ENCODE data around the gene TBC1D22A. TPM values are rescaled to one million over a fixed set of nuclear protein-coding genes. Genes with fewer than 3 reads are reported as not detected.
A peak's percentile ranks its signal among the peaks of the same experiment; 100 is the strongest.

TBC1D22A gene
- total and polyA plus RNA-seq, 7 experiments from 2014 or later, result 18.6 to 50.1 (median 39.3) TPM

- Mint-ChIP-seq H3K4me3 (peak overlapping the region; percentile 89 to 99 (median 92)), H3K4me1 (peaks cover 32 to 45% (median 36%) of the 10 kb centered on the region in 7 donors), H3K27ac (peak overlapping the region; percentile 82 to 95 (median 94)), H3K27me3 (no peaks in the 10 kb centered on the region), H3K9me3 (peaks cover 0 to 6% (median 0%) of the 10 kb centered on the region in 11 donors), H3K36me3 (peaks cover 0 to 13% (median 3%) of the 10 kb centered on the region in 5 donors)
- ChIA-PET POLR2A (interaction anchor here (0.7 to 15.9 kb wide), 11 partner anchors 9 to 64 kb away, joined by 3 to 255 read pairs (median 4); partner anchors contain the start of gene TBC1D22A), CTCF (interaction anchor here (0.7 to 2.4 kb wide), 10 partner anchors 9 to 66 kb away, joined by 3 to 29 read pairs (median 8); partner anchors contain the start of gene TBC1D22A)
- intact Hi-C loops (cut with micrococcal nuclease), result loop anchor here (1.0 to 10.0 kb wide), 7 partner anchors 10 to 1494 kb away; partner anchors contain the start of genes ATXN10 (in 1 of the 2) and KIAA0930 (in 1 of the 2)
- no peaks in the 10 kb centered on the region for H3K9me3 ChIP-seq (ENCODE audit: control insufficient read depth in 2 of 3, low read length in 3 of 3)
- peak overlapping the region; percentile 86 for H3K27ac ChIP-seq (ENCODE audit: low read depth, low read length)
- DNase-seq (peak in 8 of 9 donors; percentile 58 to 84 (median 78)), ATAC-seq (peak; percentile 90)
- peaks cover 37 to 38% of the 10 kb centered on the region in 2 donors for H3K4me1 ChIP-seq (ENCODE audit: control insufficient read depth in 2 of 2, insufficient read depth in 2 of 2, low read length in 2 of 2)
- peak overlapping the region; percentile 45 for H3K4me3 ChIP-seq (ENCODE audit: low read length)
- H3K27me3 ChIP-seq (ENCODE audit: control insufficient read depth in 2 of 2, insufficient read depth in 2 of 2, low read length in 2 of 2), result no peaks in the 10 kb centered on the region
- no peaks in the 10 kb centered on the region for H3K36me3 ChIP-seq (ENCODE audit: control insufficient read depth in 2 of 3, insufficient read depth in 3 of 3, low read length in 3 of 3)
Observed at GRCh38 chr22:46739094-46739870, 23.2 kb upstream of the TBC1D22A start.

- peak overlapping the region in 7 of 9 donors; percentile 44 to 94 (median 86) for H3K27ac Mint-ChIP-seq
- peak overlapping the region in 2 of 10 donors; percentile 10 to 38 for H3K4me3 Mint-ChIP-seq
- peaks cover 16 to 27% (median 23%) of the 10 kb centered on the region in 7 donors for H3K4me1 Mint-ChIP-seq
- intact Hi-C loops (cut with micrococcal nuclease), result no loop called here
- CTCF ChIA-PET, result interaction anchor here (0.6 to 2.0 kb wide), 3 partner anchors 17 to 61 kb away, joined by 3 to 9 read pairs (median 7); no protein-coding TSS in a partner anchor
- H3K36me3 ChIP-seq (ENCODE audit: control insufficient read depth in 2 of 3, insufficient read depth in 3 of 3, low read length in 3 of 3), result no peaks in the 10 kb centered on the region
- H3K27ac ChIP-seq (ENCODE audit: low read depth, low read length), result no peak overlapping the region
- peaks cover 0 to 2% (median 0%) of the 10 kb centered on the region in 5 donors for H3K27me3 Mint-ChIP-seq
- H3K27me3 ChIP-seq (ENCODE audit: control insufficient read depth in 2 of 2, insufficient read depth in 2 of 2, low read length in 2 of 2), result no peaks in the 10 kb centered on the region
- H3K4me1 ChIP-seq (ENCODE audit: control insufficient read depth in 2 of 2, insufficient read depth in 2 of 2, low read length in 2 of 2), result peaks cover 19% of the 10 kb centered on the region in 2 donors
- DNase-seq (no peak), ATAC-seq (no peak)
- H3K9me3 Mint-ChIP-seq, result peaks cover 0 to 6% (median 0%) of the 10 kb centered on the region in 11 donors
- H3K36me3 Mint-ChIP-seq, result peaks cover 0 to 7% (median 0%) of the 10 kb centered on the region in 5 donors
- no peak overlapping the region for H3K4me3 ChIP-seq (ENCODE audit: low read length)
- POLR2A ChIA-PET, result interaction anchor here (0.9 to 15.9 kb wide), 4 partner anchors 8 to 42 kb away, joined by 3 to 255 read pairs (median 24); partner anchors contain the start of gene TBC1D22A
- no peaks in the 10 kb centered on the region for H3K9me3 ChIP-seq (ENCODE audit: control insufficient read depth in 2 of 3, low read length in 3 of 3)
Observed at GRCh38 chr22:46740910-46741780, 21.3 kb upstream of the TBC1D22A start.

GRCh38 chr22:46741974-46742519 lies 20.4 kb upstream of the TBC1D22A start:
- no peak for DNase-seq

GRCh38 chr22:46742576-46743221 lies 19.8 kb upstream of the TBC1D22A start:
- DNase-seq (no peak), ATAC-seq (no peak)
- H3K27me3 Mint-ChIP-seq, result peaks cover 0 to 3% (median 0%) of the 10 kb centered on the region in 5 donors
- ChIA-PET POLR2A (interaction anchor here (0.9 to 15.9 kb wide), 2 partner anchors 13 to 18 kb away, joined by 4 to 255 read pairs; partner anchors contain the start of gene TBC1D22A), CTCF (interaction anchor here (2.0 kb wide), 2 partner anchors 15 to 60 kb away, joined by 7 to 9 read pairs; no protein-coding TSS in a partner anchor)
- peaks cover 7 to 18% (median 14%) of the 10 kb centered on the region in 7 donors for H3K4me1 Mint-ChIP-seq
- H3K9me3 Mint-ChIP-seq, result peaks cover 0 to 6% (median 0%) of the 10 kb centered on the region in 11 donors
- H3K36me3 ChIP-seq (ENCODE audit: control insufficient read depth in 2 of 3, insufficient read depth in 3 of 3, low read length in 3 of 3), result no peaks in the 10 kb centered on the region
- no peak overlapping the region for H3K4me3 ChIP-seq (ENCODE audit: low read length)
- intact Hi-C loops (cut with micrococcal nuclease), result no loop called here
- H3K27ac ChIP-seq (ENCODE audit: low read depth, low read length), result no peak overlapping the region
- H3K4me3 Mint-ChIP-seq, result no peak overlapping the region
- no peaks in the 10 kb centered on the region for H3K36me3 Mint-ChIP-seq
- H3K27ac Mint-ChIP-seq, result peak overlapping the region in 2 of 9 donors; percentile 28 to 51
- no peaks in the 10 kb centered on the region for H3K9me3 ChIP-seq (ENCODE audit: control insufficient read depth in 2 of 3, low read length in 3 of 3)
- no peaks in the 10 kb centered on the region for H3K27me3 ChIP-seq (ENCODE audit: control insufficient read depth in 2 of 2, insufficient read depth in 2 of 2, low read length in 2 of 2)
- peaks cover 10 to 11% of the 10 kb centered on the region in 2 donors for H3K4me1 ChIP-seq (ENCODE audit: control insufficient read depth in 2 of 2, insufficient read depth in 2 of 2, low read length in 2 of 2)

More at GRCh38 chr22:46741974-46742519, 20.4 kb upstream of the TBC1D22A start:
- no peak for ATAC-seq
- Histone ChIP-seq H3K27ac (ENCODE audit: low read depth, low read length) (no peak overlapping the region), H3K27me3 (ENCODE audit: control insufficient read depth in 2 of 2, insufficient read depth in 2 of 2, low read length in 2 of 2) (no peaks in the 10 kb centered on the region), H3K9me3 (ENCODE audit: control insufficient read depth in 2 of 3, low read length in 3 of 3) (no peaks in the 10 kb centered on the region), H3K4me1 (ENCODE audit: control insufficient read depth in 2 of 2, insufficient read depth in 2 of 2, low read length in 2 of 2) (peaks cover 10 to 11% of the 10 kb centered on the region in 2 donors), H3K4me3 (ENCODE audit: low read length) (no peak overlapping the region), H3K36me3 (ENCODE audit: control insufficient read depth in 2 of 3, insufficient read depth in 3 of 3, low read length in 3 of 3) (no peaks in the 10 kb centered on the region)
- intact Hi-C loops (cut with micrococcal nuclease), result no loop called here
- H3K27me3 Mint-ChIP-seq, result peaks cover 0 to 3% (median 0%) of the 10 kb centered on the region in 5 donors
- H3K9me3 Mint-ChIP-seq, result peaks cover 0 to 6% (median 0%) of the 10 kb centered on the region in 11 donors
- POLR2A ChIA-PET, result interaction anchor here (0.9 to 15.9 kb wide), 3 partner anchors 7 to 43 kb away, joined by 6 to 255 read pairs (median 43); partner anchors contain the start of gene TBC1D22A
- CTCF ChIA-PET, result interaction anchor here (2.0 kb wide), 2 partner anchors 16 to 61 kb away, joined by 7 to 9 read pairs; no protein-coding TSS in a partner anchor
- H3K36me3 Mint-ChIP-seq, result peaks cover 0 to 2% (median 0%) of the 10 kb centered on the region in 5 donors
- peak overlapping the region in 5 of 9 donors; percentile 21 to 93 (median 72) for H3K27ac Mint-ChIP-seq
- H3K4me3 Mint-ChIP-seq, result no peak overlapping the region
- peaks cover 10 to 23% (median 18%) of the 10 kb centered on the region in 7 donors for H3K4me1 Mint-ChIP-seq

- peaks cover 16 to 17% of the 10 kb centered on the region in 2 donors for H3K4me1 ChIP-seq (ENCODE audit: control insufficient read depth in 2 of 2, insufficient read depth in 2 of 2, low read length in 2 of 2)
- H3K27me3 ChIP-seq (ENCODE audit: control insufficient read depth in 2 of 2, insufficient read depth in 2 of 2, low read length in 2 of 2), result no peaks in the 10 kb centered on the region
- DNase-seq, result no peak
- Mint-ChIP-seq H3K27ac (peak overlapping the region in 2 of 9 donors; percentile 11 to 75), H3K9me3 (peaks cover 0 to 6% (median 0%) of the 10 kb centered on the region in 11 donors), H3K4me1 (peaks cover 9 to 21% (median 17%) of the 10 kb centered on the region in 7 donors), H3K4me3 (no peak overlapping the region), H3K36me3 (no peaks in the 10 kb centered on the region), H3K27me3 (peaks cover 0 to 3% (median 0%) of the 10 kb centered on the region in 5 donors)
- H3K27ac ChIP-seq (ENCODE audit: low read depth, low read length), result no peak overlapping the region
- no peak for ATAC-seq
- H3K4me3 ChIP-seq (ENCODE audit: low read length), result no peak overlapping the region
- ChIA-PET POLR2A (interaction anchor here (15.9 kb wide), 1 partner anchor 16 kb away, joined by 255 read pairs; the partner anchor contains the start of gene TBC1D22A), CTCF (no interaction called here)
- intact Hi-C loops (cut with micrococcal nuclease), result no loop called here
- no peaks in the 10 kb centered on the region for H3K9me3 ChIP-seq (ENCODE audit: control insufficient read depth in 2 of 3, low read length in 3 of 3)
- no peaks in the 10 kb centered on the region for H3K36me3 ChIP-seq (ENCODE audit: control insufficient read depth in 2 of 3, insufficient read depth in 3 of 3, low read length in 3 of 3)
Observed at GRCh38 chr22:46744581-46744980, 17.9 kb upstream of the TBC1D22A start.

All from naive thymus-derived CD4-positive, alpha-beta T cell (primary cell).